Measurements from ENCODE around the gene RRP12.
"Not testable (repeated sequence)": the region's sequence is repeated elsewhere in the genome, so short reads cannot be mapped to it uniquely, and the experiment has no call there.

RRP12 gene

DNA sequence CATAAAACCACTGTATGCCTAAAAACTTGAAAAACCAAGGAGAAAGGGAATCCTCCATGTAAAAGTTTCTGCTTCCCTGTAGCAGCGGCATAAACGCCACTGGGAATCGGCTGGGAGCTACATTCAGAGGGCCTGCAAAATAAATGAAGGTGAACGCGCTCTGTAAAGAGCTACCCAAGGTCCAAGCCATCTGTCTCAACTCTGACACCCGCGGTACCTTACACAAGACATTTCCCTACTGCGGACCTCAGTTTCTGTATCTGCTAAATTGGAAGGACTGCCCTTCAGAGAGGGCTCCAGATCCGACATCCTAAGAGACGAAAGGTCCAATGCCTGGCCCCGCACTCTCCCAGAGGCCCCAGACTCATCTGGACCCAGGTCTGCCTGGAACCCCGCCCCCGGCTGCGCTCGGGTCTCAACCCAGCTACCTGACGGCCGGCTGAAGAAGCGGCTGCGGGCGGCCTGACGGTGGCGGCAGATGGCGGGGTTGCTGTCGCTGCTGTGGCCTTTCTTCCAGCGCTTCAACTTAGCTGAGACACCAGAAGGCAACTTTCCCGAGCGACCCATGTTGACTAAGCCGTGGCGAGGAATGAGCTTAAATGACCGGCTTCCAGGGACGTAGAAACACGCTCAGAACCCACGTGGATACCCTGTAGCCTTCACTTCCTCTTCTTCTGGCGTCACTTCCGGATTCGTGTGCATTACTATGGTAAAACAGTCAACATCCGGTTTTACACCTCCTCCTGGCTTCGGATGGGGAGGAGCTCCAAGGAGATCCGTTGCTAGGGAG, at the start of gene RRP12:
Gene RRP12, minus strand, starts transcription at position 676 of the 790 bp plus-strand sequence. Its CDS starts 109 bp downstream, at position 567.
- DNase-seq = peak; percentile 66

DNA sequence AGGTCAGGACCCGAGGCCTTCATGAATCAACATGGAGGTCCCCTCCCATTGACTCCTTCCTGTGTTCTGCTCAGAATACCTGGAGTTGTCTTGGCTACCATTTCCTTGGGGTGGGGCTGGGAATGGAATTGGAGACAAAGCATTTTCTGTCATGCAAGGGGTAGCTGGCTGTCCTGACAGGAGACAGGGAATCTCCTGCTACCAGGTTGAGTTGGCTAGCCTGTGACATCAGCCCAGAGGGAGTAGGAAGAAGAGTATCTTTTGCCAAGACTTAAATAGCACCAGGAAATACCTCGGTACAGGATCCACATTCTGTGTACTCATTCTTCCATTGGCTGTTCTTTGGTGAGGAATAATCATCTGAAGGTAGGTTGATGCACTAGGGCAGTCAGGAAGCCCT, 49.7 kb upstream of the RRP12 start:
- no peak for DNase-seq

DNA sequence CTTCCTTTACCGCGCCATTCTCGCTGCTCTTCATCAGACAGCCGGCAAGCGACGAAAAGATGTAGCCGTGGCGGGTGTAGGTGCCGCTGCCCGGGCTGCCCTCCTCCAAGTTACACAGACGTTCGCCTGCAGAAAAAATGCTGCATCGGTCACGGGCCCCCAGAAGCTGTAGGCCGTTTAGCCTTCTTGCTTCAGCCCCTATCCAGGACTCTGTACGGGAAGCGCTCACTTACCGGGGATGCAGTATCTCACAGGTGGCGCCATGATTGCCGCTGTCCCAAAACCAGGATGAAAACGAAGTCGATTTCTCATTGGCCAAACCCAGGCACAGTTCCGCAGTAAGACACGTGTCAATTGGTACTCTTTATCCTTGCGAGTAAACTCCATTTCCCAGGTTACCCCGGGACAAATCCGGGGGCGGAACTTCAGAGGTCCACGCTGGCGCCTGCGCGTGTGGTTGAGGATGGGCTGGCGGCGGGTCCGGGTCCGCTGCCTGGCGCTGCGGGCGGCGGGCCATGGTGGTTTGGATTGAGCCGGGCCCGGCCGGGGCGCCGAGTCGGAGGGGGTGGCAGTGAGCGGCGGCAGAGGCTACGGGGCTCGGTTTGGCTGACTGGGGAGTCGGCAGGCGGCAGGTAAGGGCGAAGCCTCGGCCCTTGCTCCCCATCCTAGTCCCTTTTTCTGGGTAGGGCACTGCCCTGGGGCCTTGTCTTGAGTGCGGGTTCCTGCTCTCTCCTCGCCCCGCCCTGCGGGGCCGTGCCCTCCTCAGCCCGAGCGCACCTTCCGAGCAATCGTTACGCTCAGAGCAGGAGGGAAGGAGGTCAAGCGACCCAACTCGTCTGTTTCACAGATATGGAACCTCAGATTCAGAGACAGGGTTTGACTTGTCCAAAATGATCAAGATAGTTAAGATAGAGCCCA, 44.8 kb upstream of the RRP12 start, which contains the start of the genes EXOSC1 and ZDHHC16:
Gene EXOSC1, minus strand, starts transcription at position 285 of the 918 bp plus-strand sequence. Its CDS starts 21 bp downstream, at position 264.
Gene ZDHHC16, plus strand, starts transcription at position 454 of the 918 bp plus-strand sequence. CDS start 5,501 bp downstream, outside the sequence.
- peak; percentile 86 for DNase-seq

DNA sequence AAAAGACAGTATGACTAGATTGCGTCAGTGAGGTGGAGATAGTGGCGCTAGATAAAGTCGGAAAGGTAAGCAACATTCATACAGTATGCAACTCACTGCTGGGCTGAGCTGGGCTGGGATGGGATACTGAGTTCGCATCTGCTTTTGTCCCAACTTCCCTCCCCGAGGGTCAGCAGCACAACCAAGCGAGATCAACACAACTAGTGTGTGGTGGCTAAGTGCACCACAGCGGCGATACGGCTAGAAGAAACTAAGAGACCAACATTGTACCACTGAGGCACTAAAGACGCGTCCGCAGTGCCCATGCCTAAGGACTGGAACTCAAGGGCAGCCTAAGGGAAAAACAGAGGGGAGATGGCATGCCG, 44.2 kb upstream of the RRP12 start:
- no peak for DNase-seq

- DNase-seq = no peak
These were observed 43.1 kb upstream of the RRP12 start for GRCh38 chr10:97444212-97444611.

DNA sequence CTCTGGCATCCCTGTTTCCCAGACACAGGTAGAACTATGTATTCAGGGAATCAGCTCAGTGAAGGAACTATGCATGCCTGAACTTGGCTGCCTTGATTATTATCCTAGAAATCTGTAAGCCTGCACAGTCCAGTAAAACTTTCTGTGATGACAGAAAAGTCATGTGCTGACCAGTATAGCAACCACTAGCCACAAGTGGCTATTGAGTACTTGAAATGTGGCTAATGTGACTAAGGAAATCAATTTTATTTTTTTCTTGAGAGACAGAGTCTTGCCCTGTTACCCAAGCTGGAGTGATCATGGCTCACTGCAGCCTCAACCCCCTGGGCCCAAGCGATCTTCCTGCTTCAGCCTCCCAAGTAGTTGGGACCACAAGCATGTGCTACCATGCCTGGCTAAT, 41.1 kb upstream of the RRP12 start:
- DNase-seq = no peak

DNA sequence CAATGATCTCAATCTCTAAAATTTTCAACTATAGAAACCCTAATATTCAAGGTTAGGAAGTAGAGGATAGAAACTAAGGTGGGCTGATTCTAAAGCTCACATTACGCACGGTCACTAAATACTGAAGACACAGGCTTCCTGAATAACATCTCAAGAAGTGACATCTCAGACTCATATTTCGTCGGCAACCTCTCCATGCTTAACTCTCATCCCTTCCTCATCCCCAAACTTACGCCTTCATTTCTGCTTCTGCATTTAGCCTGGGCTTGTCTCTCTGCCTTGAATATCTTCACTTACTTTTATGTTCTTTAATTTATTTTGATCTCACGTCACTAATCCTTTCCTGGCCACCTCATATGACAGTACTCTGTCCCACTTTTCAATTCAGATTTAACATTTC, 34.1 kb upstream of the RRP12 start:
- no peak for DNase-seq

DNA sequence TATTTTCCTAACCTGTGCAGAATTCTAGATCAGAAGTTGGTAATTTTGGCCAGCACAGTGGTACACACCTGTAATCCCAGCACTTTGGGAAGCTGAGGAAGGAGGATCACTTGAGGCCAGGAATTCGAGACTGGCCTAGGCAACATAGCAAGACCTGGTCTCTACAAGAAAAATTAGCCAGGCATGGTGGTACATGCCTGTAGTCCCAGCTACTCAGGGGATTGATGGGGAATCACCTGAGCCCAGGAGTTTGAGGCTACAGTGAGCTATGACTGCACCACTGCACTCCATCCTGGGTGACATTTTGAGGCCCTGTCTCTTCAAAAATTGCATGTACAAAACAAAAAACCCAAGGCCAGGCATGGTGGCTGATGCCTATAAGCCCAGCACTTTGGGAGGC, 33.4 kb upstream of the RRP12 start:
- DNase-seq = no peak

DNA sequence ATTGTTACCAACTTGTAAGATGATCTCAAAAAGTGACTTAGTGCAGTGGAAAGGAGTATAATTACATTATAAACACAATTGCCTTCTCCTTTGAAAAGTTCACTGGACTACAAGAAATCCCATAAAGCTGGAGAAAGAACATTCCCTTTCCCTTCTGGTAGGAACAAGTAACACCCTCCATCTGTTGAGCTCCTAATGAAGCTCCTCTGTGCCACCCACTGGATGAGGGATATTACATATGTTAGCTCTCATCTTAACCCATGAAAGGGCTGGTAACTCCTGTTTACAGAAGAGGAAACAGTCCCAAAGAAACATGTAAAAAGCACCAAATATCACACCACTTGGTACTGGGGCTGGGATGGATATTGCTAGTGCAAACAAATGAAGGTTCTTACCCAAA, 32.9 kb upstream of the RRP12 start:
- DNase-seq = no peak

- DNase-seq = no peak
These were observed 27.4 kb upstream of the RRP12 start for GRCh38 chr10:97428572-97428981.

GRCh38 chr10:97427571-97428179, 26.5 kb upstream of the RRP12 start:
- DNase-seq = no peak

- DNase-seq = no peak
These were observed 25.8 kb upstream of the RRP12 start for GRCh38 chr10:97426776-97427570.

- DNase-seq = peak; percentile 80
These were observed 25.0 kb upstream of the RRP12 start, which contains the start of gene PGAM1 for GRCh38 chr10:97425964-97426775. TSS of gene PGAM1 (plus strand) at chr10:97426191. CDS start at chr10:97426308, 117 bp downstream.

GRCh38 chr10:97423757-97424098, 22.6 kb upstream of the RRP12 start:
- not testable (repeated sequence) for DNase-seq

DNA sequence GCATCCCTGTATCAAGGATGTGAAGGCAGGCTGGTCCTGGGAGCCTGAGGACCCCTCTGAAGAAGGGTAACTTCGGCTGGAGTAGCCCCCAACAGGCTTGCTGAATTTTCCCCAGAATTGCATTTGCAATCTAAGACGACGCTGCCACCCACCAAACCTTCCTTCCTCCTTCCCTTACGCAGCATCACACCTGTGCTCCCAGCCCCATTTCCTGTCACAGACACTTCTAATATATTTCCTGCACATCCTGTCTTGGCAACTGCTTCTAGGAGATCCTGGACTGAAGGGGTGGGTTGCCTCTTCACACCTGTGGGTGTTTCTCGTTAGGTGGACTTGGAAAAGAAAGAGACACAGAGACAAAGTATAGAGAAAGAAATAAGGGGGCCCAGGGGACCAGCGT, 15.4 kb upstream of the RRP12 start:
- DNase-seq = no peak

DNA sequence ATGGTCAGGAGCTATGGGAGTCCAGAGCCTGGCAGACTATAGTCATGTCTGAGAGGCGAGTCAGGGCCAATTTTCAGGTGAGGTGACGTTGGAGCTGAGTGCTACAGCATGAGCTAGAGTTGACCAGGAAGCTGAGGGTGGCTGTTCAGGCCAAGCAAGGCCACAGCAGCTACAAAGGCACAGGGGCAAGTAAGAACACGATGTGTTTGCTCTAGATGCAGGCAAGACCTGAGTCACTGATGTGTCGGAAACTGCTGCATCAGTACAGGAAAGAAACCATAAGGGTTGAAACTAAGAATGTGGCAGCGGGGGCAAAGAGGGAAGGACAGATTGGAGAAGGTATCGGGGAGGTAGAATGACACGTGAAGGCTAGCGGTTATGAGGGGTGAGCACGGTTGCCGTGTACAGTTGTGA, 11.8 kb upstream of the RRP12 start:
- DNase-seq = no peak

GRCh38 chr10:97411406-97411805, 10.3 kb upstream of the RRP12 start:
- no peak for DNase-seq

DNA sequence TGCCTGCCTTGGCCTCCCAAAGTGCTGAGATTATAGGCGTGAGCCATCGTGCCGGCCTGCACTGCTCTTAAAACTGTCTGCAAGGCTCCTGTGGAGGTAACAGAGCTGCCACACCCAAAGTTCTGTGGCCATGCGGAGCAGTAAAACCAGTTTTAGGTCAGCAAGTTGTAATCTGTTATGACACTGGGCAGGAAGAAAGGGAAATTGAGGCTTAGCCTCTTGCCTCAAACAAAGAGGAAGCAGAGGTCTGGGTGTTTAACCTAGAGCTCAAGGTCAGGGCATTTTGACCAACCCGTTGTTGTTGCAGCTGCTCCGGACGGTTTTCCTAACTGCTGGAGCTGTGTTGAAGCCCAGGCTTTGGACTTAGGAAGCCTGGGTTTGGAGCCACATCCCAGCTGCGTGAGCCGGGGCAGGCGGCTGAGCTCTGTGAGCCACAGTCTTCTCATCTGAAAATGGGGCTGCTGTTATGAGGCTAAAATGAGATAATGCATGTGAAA, 7.4 kb upstream of the RRP12 start:
- no peak for DNase-seq

- DNase-seq = no peak
These were observed 6.8 kb upstream of the RRP12 start for GRCh38 chr10:97407952-97408248.

DNA sequence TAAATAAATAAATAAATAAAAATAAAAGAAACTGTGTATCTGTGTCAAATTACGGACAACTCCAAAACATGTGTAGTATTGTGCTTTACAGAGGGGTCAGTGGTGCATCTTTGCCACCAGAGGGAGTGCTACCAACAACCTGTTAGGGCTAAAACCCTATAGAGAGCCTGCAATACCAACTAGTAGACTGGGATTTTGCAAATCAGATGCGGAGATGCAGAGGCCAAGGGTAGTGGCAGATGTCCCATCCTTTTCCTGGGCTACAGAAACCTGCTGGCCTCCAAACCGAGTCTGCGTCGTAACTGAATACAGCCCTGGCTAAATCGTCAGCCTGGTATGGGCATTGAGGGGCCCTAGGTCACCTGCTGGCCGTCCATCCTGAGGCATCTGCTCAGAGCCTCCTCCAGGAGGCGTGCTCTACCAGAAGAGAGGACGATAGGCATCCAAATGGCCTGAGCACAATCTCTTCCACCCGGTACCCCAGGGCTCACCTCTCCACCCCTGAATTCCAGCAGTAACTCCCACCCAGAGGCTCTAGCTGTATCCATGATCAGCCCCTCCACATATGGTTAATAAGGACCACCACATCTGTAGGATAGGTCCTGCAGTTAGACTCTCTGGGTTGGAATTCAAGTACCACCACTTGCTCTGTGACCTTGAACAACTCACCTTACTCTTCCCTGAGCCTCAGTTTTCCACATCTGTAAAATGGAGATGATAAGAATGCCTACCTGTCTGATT, 6.2 kb upstream of the RRP12 start:
- peak; percentile 54 for DNase-seq

GRCh38 chr10:97406483-97406882, 5.3 kb upstream of the RRP12 start:
- not testable (repeated sequence) for DNase-seq
